GM18951 (cell line): ENCODE results near the gene ASB4.
"Not testable (repeated sequence)": the region's sequence is repeated elsewhere in the genome, so short reads cannot be mapped to it uniquely, and the experiment has no call there.

Source experiments
- POLR2A ChIP-seq: IDR thresholded peaks from 4 replicates; pipeline ENCODE4 v1.6.1; 2011; ENCODE audit warnings: mild to moderate bottlenecking; ENCODE audit not compliant: insufficient read length, insufficient read depth; ENCODE audit errors: extremely low read depth
- in situ Hi-C: fragments of 300-500 bp; cut with MboI; formaldehyde crosslinking; loops from one replicate; pipeline ENCODE4 v1.12.0; 2022; ENCODE audit warnings: low sequenced_read_pairs, mixed read lengths, inconsistent platforms; ENCODE audit not compliant: unreplicated experiment

Gene ASB4

GRCh38 chr7:95544171-95544570, 58.4 kb downstream of the ASB4 start:
- in situ Hi-C loops, result no loop called here
- no peak for TF ChIP-seq POLR2A

GRCh38 chr7:95545007-95545615, 59.4 kb downstream of the ASB4 start:
- no peak for TF ChIP-seq POLR2A
- in situ Hi-C loops, result no loop called here

GRCh38 chr7:95545673-95546072, 59.9 kb downstream of the ASB4 start:
- no peak for TF ChIP-seq POLR2A
- in situ Hi-C loops, result no loop called here

GRCh38 chr7:95546647-95547046, 60.9 kb downstream of the ASB4 start:
- in situ Hi-C loops, result no loop called here
- TF ChIP-seq POLR2A, result no peak

GRCh38 chr7:95547361-95548348, 61.9 kb downstream of the ASB4 start:
- no peak for TF ChIP-seq POLR2A
- in situ Hi-C loops, result no loop called here

- no peak for TF ChIP-seq POLR2A
- in situ Hi-C loops, result no loop called here
Measured at GRCh38 chr7:95549818-95550529, 64.2 kb downstream of the ASB4 start.

- TF ChIP-seq POLR2A, result no peak
- in situ Hi-C loops, result no loop called here
Measured at GRCh38 chr7:95550546-95550945, 64.8 kb downstream of the ASB4 start.

- in situ Hi-C loops, result not testable (repeated sequence)
Measured at GRCh38 chr7:95552010-95552926, 66.5 kb downstream of the ASB4 start.

GRCh38 chr7:95553939-95554338, 68.2 kb downstream of the ASB4 start:
- no peak for TF ChIP-seq POLR2A
- in situ Hi-C loops, result no loop called here

- in situ Hi-C loops, result no loop called here
- TF ChIP-seq POLR2A, result no peak
Measured at GRCh38 chr7:95556777-95557176, 71.0 kb downstream of the ASB4 start.

- in situ Hi-C loops, result no loop called here
- TF ChIP-seq POLR2A, result no peak
Measured at GRCh38 chr7:95558864-95559263, 73.1 kb downstream of the ASB4 start.

- TF ChIP-seq POLR2A, result no peak
- in situ Hi-C loops, result no loop called here
Measured at GRCh38 chr7:95560674-95561073, 74.9 kb downstream of the ASB4 start.
